Mesenchymal stem cell (in vitro differentiated cells and primary cell): Measurements from ENCODE around the gene CDC42BPA.
"Not testable (repeated sequence)": the region's sequence is repeated elsewhere in the genome, so short reads cannot be mapped to it uniquely, and the experiment has no call there.

Source experiments
- DNase-seq: peaks from one replicate; pipeline ENCODE4 v3.0.0-alpha.2; 2013
- H2AFZ ChIP-seq: one replicate; pipeline ENCODE4 v1.6.1; 2013; ENCODE audit warnings: low read depth, mild to moderate bottlenecking, control low read depth, inconsistent platforms, low read length, moderate library complexity
- H2AK5ac ChIP-seq: 2 replicates; pipeline ENCODE4 v1.6.1; 2013; ENCODE audit warnings: low read length, moderate library complexity, mild to moderate bottlenecking, inconsistent platforms; ENCODE audit not compliant: severe bottlenecking
- H2BK120ac ChIP-seq: one replicate; pipeline ENCODE4 v1.6.1; 2013; ENCODE audit warnings: low read depth, mild to moderate bottlenecking, inconsistent platforms, low read length, moderate library complexity
- H2BK12ac ChIP-seq, 2 experiments: one replicate each; pipeline ENCODE4 v1.6.1; 2013; ENCODE audit warnings: inconsistent platforms in 2 of 2, low read length in 2 of 2, mild to moderate bottlenecking in 2 of 2, moderate library complexity in 2 of 2, control low read depth in 1 of 2
- H2BK15ac ChIP-seq: one replicate; pipeline ENCODE4 v1.6.1; 2013; ENCODE audit warnings: mild to moderate bottlenecking, low read depth, inconsistent platforms; ENCODE audit not compliant: poor library complexity, severe bottlenecking
- H2BK5ac ChIP-seq: 2 replicates; pipeline ENCODE4 v1.6.1; 2013; ENCODE audit warnings: low read depth, mild to moderate bottlenecking, low read length, control low read depth, inconsistent platforms; ENCODE audit not compliant: poor library complexity, severe bottlenecking
- H3K14ac ChIP-seq, 2 experiments: one replicate each; pipeline ENCODE4 v1.6.1; 2013; ENCODE audit warnings: inconsistent platforms in 2 of 2, low read length in 2 of 2, control low read depth in 1 of 2, mild to moderate bottlenecking in 1 of 2, moderate library complexity in 1 of 2
- H3K18ac ChIP-seq, 2 experiments: one replicate each; pipeline ENCODE4 v1.6.1; 2013; ENCODE audit warnings: inconsistent platforms in 2 of 2, low read length in 2 of 2, control low read depth in 1 of 2, low read depth in 1 of 2, mild to moderate bottlenecking in 1 of 2
- H3K23ac ChIP-seq, 2 experiments: one replicate each; pipeline ENCODE4 v1.6.1; 2013; ENCODE audit warnings: inconsistent platforms in 2 of 2, low read length in 2 of 2, mild to moderate bottlenecking in 2 of 2, moderate library complexity in 2 of 2, control low read depth in 1 of 2
- H3K27ac ChIP-seq: 2 replicates; pipeline ENCODE4 v1.5.1; 2013; ENCODE audit warnings: mild to moderate bottlenecking, moderate library complexity, low read length, control low read depth, inconsistent platforms; ENCODE audit not compliant: poor library complexity, severe bottlenecking
- H3K27me3 ChIP-seq, 2 experiments: 2 replicates each; pipeline versions ENCODE4 v1.6.1 to v1.7.0; 2013; ENCODE audit warnings: low read length in 2 of 2, mild to moderate bottlenecking in 2 of 2, moderate library complexity in 2 of 2, control low read depth in 1 of 2, inconsistent platforms in 1 of 2; ENCODE audit not compliant: control insufficient read depth in 1 of 2, insufficient read depth in 1 of 2
- H3K36me3 ChIP-seq, 2 experiments: 2 replicates each; pipeline versions ENCODE4 v1.6.1 to v1.7.0; 2013; ENCODE audit warnings: low read length in 2 of 2, control low read depth in 1 of 2, inconsistent platforms in 1 of 2, low read depth in 1 of 2, mild to moderate bottlenecking in 1 of 2; ENCODE audit not compliant: insufficient read depth in 2 of 2, control insufficient read depth in 1 of 2
- H3K4ac ChIP-seq, 2 experiments: one replicate each; pipeline ENCODE4 v1.6.1; 2013; ENCODE audit warnings: inconsistent platforms in 2 of 2, low read length in 2 of 2, mild to moderate bottlenecking in 2 of 2, moderate library complexity in 2 of 2, control low read depth in 1 of 2, low read depth in 1 of 2
- H3K4me1 ChIP-seq: 2 replicates; pipeline ENCODE4 v1.6.1; 2013; ENCODE audit warnings: low read depth, low read length, control low read depth; ENCODE audit not compliant: control insufficient read depth, insufficient read depth
- H3K4me2 ChIP-seq: 2 replicates; pipeline ENCODE4 v1.6.1; 2013; ENCODE audit warnings: low read length, mild to moderate bottlenecking, inconsistent platforms; ENCODE audit not compliant: poor library complexity, severe bottlenecking
- H3K4me3 ChIP-seq, 2 experiments: 2 replicates each; pipeline versions ENCODE4 v1.5.1 to v1.7.0; 2013; ENCODE audit warnings: low read length in 2 of 2, mild to moderate bottlenecking in 2 of 2, control low read depth in 1 of 2, low read depth in 1 of 2; ENCODE audit not compliant: insufficient read depth in 1 of 2
- H3K79me1 ChIP-seq: replicated peaks from 2 replicates; pipeline ENCODE4 v1.6.1; 2013; ENCODE audit warnings: mild to moderate bottlenecking, control low read depth, low read length, inconsistent platforms; ENCODE audit not compliant: poor library complexity, severe bottlenecking
- H3K9ac ChIP-seq: 2 replicates; pipeline ENCODE4 v1.7.0; 2013; ENCODE audit warnings: mild to moderate bottlenecking, low read length, moderate library complexity
- H3K9me3 ChIP-seq: 2 replicates; pipeline ENCODE4 v1.7.0; 2013; ENCODE audit warnings: mild to moderate bottlenecking, low read length; ENCODE audit not compliant: control insufficient read depth
- H4K8ac ChIP-seq: one replicate; pipeline ENCODE4 v1.6.1; 2013; ENCODE audit warnings: inconsistent platforms, mild to moderate bottlenecking, low read length, moderate library complexity
- H4K91ac ChIP-seq: one replicate; pipeline ENCODE4 v1.6.1; 2013; ENCODE audit warnings: mild to moderate bottlenecking, low read length, inconsistent platforms
- WGBS: methylation state at CpG from one replicate; pipeline ENCODE4 v1.1.7; 2013; ENCODE audit warnings: mixed read lengths; 5-methylcytosine and 5-hydroxymethylcytosine counted together

CDC42BPA gene

GRCh38 chr1:227231128-227231527 is 87.2 kb downstream of the CDC42BPA start:
- H3K9me3 ChIP-seq, H3K4me2 ChIP-seq, H3K36me3 ChIP-seq, H3K27me3 ChIP-seq, H2BK5ac ChIP-seq, H4K8ac ChIP-seq, H2AFZ ChIP-seq, H3K9ac ChIP-seq, H2AK5ac ChIP-seq, H3K27ac ChIP-seq, H2BK15ac ChIP-seq, H3K4me1 ChIP-seq, H3K4ac ChIP-seq, H3K14ac ChIP-seq, H3K23ac ChIP-seq, H4K91ac ChIP-seq, H2BK12ac ChIP-seq, H3K18ac ChIP-seq, H2BK120ac ChIP-seq, DNase-seq, H3K4me3 ChIP-seq: not testable (repeated sequence)
- H3K79me1 ChIP-seq, result peaks cover 17% of the 10 kb centered on the region
- WGBS, result 100% methylated on average over 3 of the region's 7 CpGs

GRCh38 chr1:227228201-227228600 is 90.1 kb downstream of the CDC42BPA start:
- no peak overlapping the region for H2AK5ac ChIP-seq
- no peaks in the 10 kb centered on the region for H3K9me3 ChIP-seq
- H3K9ac ChIP-seq, result no peak overlapping the region
- H2BK5ac ChIP-seq, result no peak overlapping the region
- H3K18ac ChIP-seq, result no peak overlapping the region
- no peaks in the 10 kb centered on the region for H3K27me3 ChIP-seq
- no peak overlapping the region for H2AFZ ChIP-seq
- no peak overlapping the region for H2BK120ac ChIP-seq
- no peak overlapping the region for H3K4me2 ChIP-seq
- H3K4ac ChIP-seq, result no peak overlapping the region
- no peak overlapping the region for H4K91ac ChIP-seq
- H3K4me3 ChIP-seq, result no peak overlapping the region
- H3K79me1 ChIP-seq, result peaks cover 9% of the 10 kb centered on the region
- WGBS, result no CpG with 5 or more reads among the region's 3 CpGs
- H3K14ac ChIP-seq, result no peak overlapping the region
- no peak overlapping the region for H2BK12ac ChIP-seq
- H3K4me1 ChIP-seq, result no peaks in the 10 kb centered on the region
- no peak overlapping the region for H3K27ac ChIP-seq
- no peak overlapping the region for H4K8ac ChIP-seq
- DNase-seq, result no peak
- no peaks in the 10 kb centered on the region for H3K36me3 ChIP-seq
- no peak overlapping the region for H2BK15ac ChIP-seq
- H3K23ac ChIP-seq, result no peak overlapping the region

- H3K4ac ChIP-seq, result no peak overlapping the region
- no peak overlapping the region for H2AK5ac ChIP-seq
- no peak overlapping the region for H3K4me2 ChIP-seq
- no peak overlapping the region for H4K8ac ChIP-seq
- no peak overlapping the region for H3K4me3 ChIP-seq
- no peak overlapping the region for H4K91ac ChIP-seq
- H3K23ac ChIP-seq, result no peak overlapping the region
- H3K18ac ChIP-seq, result no peak overlapping the region
- no peak for DNase-seq
- no peak overlapping the region for H3K9ac ChIP-seq
- no peak overlapping the region for H2BK5ac ChIP-seq
- no peak overlapping the region for H2AFZ ChIP-seq
- H3K14ac ChIP-seq, result no peak overlapping the region
- H3K79me1 ChIP-seq, result peaks cover 10% of the 10 kb centered on the region
- no peaks in the 10 kb centered on the region for H3K4me1 ChIP-seq
- H2BK12ac ChIP-seq, result no peak overlapping the region
- no peak overlapping the region for H3K27ac ChIP-seq
- H3K27me3 ChIP-seq, result no peaks in the 10 kb centered on the region
- no CpG with 5 or more reads among the region's 2 CpGs for WGBS
- H2BK120ac ChIP-seq, result no peak overlapping the region
- H3K36me3 ChIP-seq, result no peaks in the 10 kb centered on the region
- no peaks in the 10 kb centered on the region for H3K9me3 ChIP-seq
- H2BK15ac ChIP-seq, result no peak overlapping the region
These were observed 90.5 kb downstream of the CDC42BPA start for GRCh38 chr1:227227761-227228160.

GRCh38 chr1:227225715-227226346 is 92.5 kb downstream of the CDC42BPA start:
- H3K18ac ChIP-seq, result no peak overlapping the region
- no peak overlapping the region for H3K4ac ChIP-seq
- H3K9me3 ChIP-seq, result no peaks in the 10 kb centered on the region
- H3K4me1 ChIP-seq, result no peaks in the 10 kb centered on the region
- 78% methylated on average over 2 of the region's 2 CpGs for WGBS
- no peak overlapping the region for H3K4me2 ChIP-seq
- H3K27me3 ChIP-seq, result no peaks in the 10 kb centered on the region
- H3K36me3 ChIP-seq, result peaks cover 0 to 2% of the 10 kb centered on the region in 2 experiments
- peak overlapping the region; percentile 64 for H3K9ac ChIP-seq
- DNase-seq, result peak; percentile 42
- no peak overlapping the region for H4K91ac ChIP-seq
- H2BK5ac ChIP-seq, result no peak overlapping the region
- H2AFZ ChIP-seq, result no peak overlapping the region
- no peak overlapping the region for H2AK5ac ChIP-seq
- H2BK15ac ChIP-seq, result no peak overlapping the region
- peak overlapping the region; percentile 25 for H3K27ac ChIP-seq
- H4K8ac ChIP-seq, result no peak overlapping the region
- peaks cover 17% of the 10 kb centered on the region for H3K79me1 ChIP-seq
- no peak overlapping the region for H3K23ac ChIP-seq
- no peak overlapping the region for H2BK12ac ChIP-seq
- no peak overlapping the region for H3K14ac ChIP-seq
- peak overlapping the region in 1 of 2 experiments; percentile 34 for H3K4me3 ChIP-seq
- no peak overlapping the region for H2BK120ac ChIP-seq
